A549 (cell line): ENCODE measurements around the gene OSBPL3. TPM values are rescaled to one million over a fixed set of nuclear protein-coding genes. Genes with fewer than 3 reads are reported as not detected.
"Not testable (repeated sequence)": the region's sequence is repeated elsewhere in the genome, so short reads cannot be mapped to it uniquely, and the experiment has no call there.

Source experiments
- ATAC-seq, 2 experiments: fragments of 200-7000 bp in 1 of 2; fragments of >200 bp in 1 of 2; cut with Nextera tagmentation in 1 of 2; cut with Tn5 transposase in 1 of 2; 3 replicates each; pipeline versions ENCODE4 v1.8.0 to v1.9.1; 2018 to 2020; ENCODE audit warnings: mild to moderate bottlenecking in 1 of 2, moderate library complexity in 1 of 2
- CTCF ChIA-PET: fragments of 300-600 bp; sonication (Branson Sonifier 250); formaldehyde crosslinking; extraction: SDS; loops from one replicate; lab custom pipeline; 2021; ENCODE audit warnings: antibody characterized with exemption, inconsistent platforms; lab: Yijun Ruan, JAX
- POLR2A ChIA-PET: fragments of 350-600 bp; formaldehyde crosslinking; extraction: SDS; loops from one replicate; lab custom pipeline; 2021; ENCODE audit warnings: antibody characterized with exemption, inconsistent platforms; lab: Yijun Ruan, JAX
- DNase-seq, 2 experiments: peaks; one replicate each; pipeline versions ENCODE4 v3.0.0 to v3.0.0-alpha.2; 2011 to 2016; ENCODE audit warnings: low read depth in 1 of 2, low spot score in 1 of 2
- FAIRE-seq: peaks from 2 replicates; lab custom pipeline; 2011; peaks lifted over from hg19 to GRCh38; lab: Jason Lieb, UNC
- H3K27ac ChIP-seq, 2 experiments: fragments of >200 bp; sonication (Bioruptor Twin); formaldehyde crosslinking; 3 replicates each; pipeline ENCODE4 v1.5.1; 2016 to 2017
- H3K4me1 ChIP-seq: fragments of >200 bp; sonication (Bioruptor Twin); formaldehyde crosslinking; 3 replicates; pipeline ENCODE4 v1.6.1; 2016
- H3K4me2 ChIP-seq: fragments of >200 bp; sonication (Bioruptor Twin); formaldehyde crosslinking; 3 replicates; pipeline ENCODE4 v1.6.1; 2016
- H3K4me3 ChIP-seq: fragments of >200 bp; sonication (Bioruptor Twin); formaldehyde crosslinking; 3 replicates; pipeline ENCODE4 v1.5.1; 2016
- H3K9me3 ChIP-seq: fragments of >200 bp; sonication (Bioruptor Twin); formaldehyde crosslinking; 3 replicates; pipeline ENCODE4 v1.6.1; 2016
- ATOH8 ChIP-seq: fragments of 250-450 bp; sonication (Bioruptor Pico); IDR thresholded peaks from 2 replicates; pipeline ENCODE4 v1.5.0; 2020; ENCODE audit warnings: low read depth, mild to moderate bottlenecking, moderate library complexity
- BCL3 ChIP-seq: fragments of >200 bp; sonication (Bioruptor Twin); formaldehyde crosslinking; IDR thresholded peaks from 3 replicates; pipeline ENCODE4 v1.6.1; 2016
- BHLHE40 ChIP-seq: IDR thresholded peaks from 2 replicates; pipeline ENCODE4 v1.6.1; 2012; ENCODE audit warnings: low read depth, low read length, inconsistent platforms
- CBX8 ChIP-seq: fragments of 200-600 bp; sonication (generic); IDR thresholded peaks from 2 replicates; pipeline ENCODE4 v1.6.1; 2016
- CHD2 ChIP-seq: fragments of 150-350 bp; IDR thresholded peaks from 2 replicates; pipeline ENCODE4 v1.6.1; 2014; ENCODE audit warnings: low read length; ENCODE audit not compliant: partially characterized antibody
- CHD4 ChIP-seq: fragments of 200-600 bp; sonication (generic); IDR thresholded peaks from 2 replicates; pipeline ENCODE4 v1.6.1; 2016; ENCODE audit warnings: antibody characterized with exemption, mild to moderate bottlenecking, borderline replicate concordance
- EP300 ChIP-seq, 2 experiments: fragments of >200 bp; sonication (Bioruptor Twin); formaldehyde crosslinking; IDR thresholded peaks; 2 replicates in 1 of 2; 3 replicates in 1 of 2; pipeline ENCODE4 v1.6.1; 2016 to 2017
- FOSL2 ChIP-seq, 2 experiments: fragments of 450-650 bp in 1 of 2; fragments of >200 bp in 1 of 2; sonication (Bioruptor Twin) in 1 of 2; formaldehyde crosslinking; IDR thresholded peaks; 2 replicates each; pipeline versions ENCODE4 v1.5.0 to v1.6.1; 2016 to 2020; ENCODE audit warnings: mild to moderate bottlenecking in 1 of 2, moderate library complexity in 1 of 2
- HEYL ChIP-seq: fragments of 250-450 bp; sonication (Bioruptor Pico); IDR thresholded peaks from 2 replicates; pipeline ENCODE4 v1.8.0; 2021; ENCODE audit warnings: mild to moderate bottlenecking, moderate library complexity
- HOXA7 ChIP-seq: fragments of 250-450 bp; sonication (Bioruptor Pico); IDR thresholded peaks from 2 replicates; pipeline ENCODE4 v1.5.0; 2020; ENCODE audit warnings: mild to moderate bottlenecking, moderate library complexity
- JUN ChIP-seq, 2 experiments: fragments of >200 bp; sonication (Bioruptor Twin); formaldehyde crosslinking; IDR thresholded peaks; 2 replicates in 1 of 2; 3 replicates in 1 of 2; pipeline ENCODE4 v1.6.1; 2016 to 2017
- JUNB ChIP-seq: fragments of >200 bp; sonication (Bioruptor Twin); formaldehyde crosslinking; IDR thresholded peaks from 2 replicates; pipeline ENCODE4 v1.6.1; 2016
- KDM1A ChIP-seq: fragments of 200-600 bp; sonication (generic); IDR thresholded peaks from 2 replicates; pipeline ENCODE4 v1.6.1; 2016; ENCODE audit warnings: low read depth, mild to moderate bottlenecking
- MAFK ChIP-seq: fragments of 450-650 bp; IDR thresholded peaks from 2 replicates; pipeline ENCODE4 v1.6.1; 2014; ENCODE audit not compliant: partially characterized antibody
- MAX ChIP-seq: IDR thresholded peaks from 2 replicates; pipeline ENCODE4 v1.6.1; 2012
- NPAS2 ChIP-seq: fragments of 250-450 bp; sonication (Bioruptor Pico); IDR thresholded peaks from 2 replicates; pipeline ENCODE4 v1.8.0; 2022; ENCODE audit warnings: mild to moderate bottlenecking, moderate library complexity, borderline replicate concordance
- NR3C1 ChIP-seq: fragments of >200 bp; sonication (Bioruptor Twin); formaldehyde crosslinking; IDR thresholded peaks from 3 replicates; pipeline ENCODE4 v1.6.1; 2017
- RCOR1 ChIP-seq: fragments of 150-350 bp; IDR thresholded peaks from 2 replicates; pipeline ENCODE4 v1.6.1; 2014; ENCODE audit warnings: antibody characterized with exemption, low read length, low read depth
- SREBF2 ChIP-seq: fragments of 450-650 bp; IDR thresholded peaks from 2 replicates; pipeline ENCODE4 v1.6.1; 2014; ENCODE audit warnings: mild to moderate bottlenecking, moderate library complexity
- TP53 ChIP-seq: fragments of 250-450 bp; sonication (Bioruptor Pico); IDR thresholded peaks from 2 replicates; pipeline ENCODE4 v1.5.0; 2021; ENCODE audit warnings: mild to moderate bottlenecking, moderate library complexity
- WGBS: methylation state at CpG from one replicate; pipeline ENCODE4 v1.1.6; 2017; ENCODE audit errors: missing lambda C conversion rate; 5-methylcytosine and 5-hydroxymethylcytosine counted together
- polyA plus RNA-seq, 4 experiments: library from polyadenylated mRNA; depleted of rRNA in 3 of 4; stranded (reverse); fragments of >200 nt; fragmentation: RNase III in 1 of 4; extraction: RNeasy Plus Mini Kit Qiagen cat#74134 plus additional on column Dnase treatment in 1 of 4; gene quantifications; 2 replicates in 3 of 4; 3 replicates in 1 of 4; pipeline ENCODE4 v1.2.3, GENCODE V29; 2011 to 2017

Gene OSBPL3
- polyA plus RNA-seq, 2 of the 4 experiments (the other 2 are of a cell fraction), result 10.9 to 17.4 TPM

- no peak for FAIRE-seq
- WGBS, result 79% methylated on average over 3 of the region's 3 CpGs
These were observed 71.8 kb downstream of the OSBPL3 start for GRCh38 chr7:24908166-24908565.

GRCh38 chr7:24907311-24907886 is 72.6 kb downstream of the OSBPL3 start:
- FAIRE-seq (no peak), ATAC-seq (peak; percentile 85 to 88), DNase-seq (peak; percentile 41 to 53)
- H3K4me3 ChIP-seq, result no peak overlapping the region
- CTCF ChIA-PET, result interaction anchor here (0.9 to 1.0 kb wide), 2 partner anchors 11 to 122 kb away, joined by 3 read pairs; no protein-coding TSS in a partner anchor
- WGBS, result 32% methylated on average over 7 of the region's 7 CpGs
- POLR2A ChIA-PET, result no interaction called here
- no peaks in the 10 kb centered on the region for H3K9me3 ChIP-seq
- H3K4me2 ChIP-seq, result peak overlapping the region; percentile 67
- H3K27ac ChIP-seq, result peak overlapping the region; percentile 26 to 67
- TF ChIP-seq JUNB (peak; percentile 43), CHD4 (no peak), HOXA7 (CRISPR knock-in tag) (no peak), FOSL2 (IDR thresholded peaks at IDR 0.05) (peak; percentile 64), FOSL2 (CRISPR knock-in tag; IDR thresholded peaks at IDR 0.05) (peak; percentile 84), MAX (no peak)
- H3K4me1 ChIP-seq, result peaks cover 29% of the 10 kb centered on the region

More at GRCh38 chr7:24908166-24908565, 71.8 kb downstream of the OSBPL3 start:
- Histone ChIP-seq H3K27ac (peak overlapping the region; percentile 26 to 67; a peak in 5 of 6 replicates), H3K4me2 (peak overlapping the region; percentile 67), H3K4me1 (peaks cover 29% of the 10 kb centered on the region), H3K4me3 (no peak overlapping the region), H3K9me3 (no peaks in the 10 kb centered on the region)
- ATAC-seq, result peak; percentile 6 to 13; a peak in 1 of 6 replicates
- POLR2A ChIA-PET, result interaction anchor here (0.6 kb wide), 1 partner anchor 71 kb away, joined by 3 read pairs; no protein-coding TSS in a partner anchor
- CTCF ChIA-PET, result interaction anchor here (0.9 kb wide), 1 partner anchor 121 kb away, joined by 3 read pairs; no protein-coding TSS in a partner anchor
- TF ChIP-seq EP300 (IDR thresholded peaks at IDR 0.05) (no peak), KDM1A (no peak), ATOH8 (CRISPR knock-in tag) (no peak), NPAS2 (CRISPR knock-in tag) (no peak), CBX8 (no peak), SREBF2 (no peak), MAFK (no peak), BCL3 (no peak), NR3C1 (no peak), JUN (IDR thresholded peaks at IDR 0.05) (no peak), HEYL (CRISPR knock-in tag) (no peak), BHLHE40 (no peak), TP53 (CRISPR knock-in tag) (no peak), JUNB (no peak)
- no peak for DNase-seq

DNA sequence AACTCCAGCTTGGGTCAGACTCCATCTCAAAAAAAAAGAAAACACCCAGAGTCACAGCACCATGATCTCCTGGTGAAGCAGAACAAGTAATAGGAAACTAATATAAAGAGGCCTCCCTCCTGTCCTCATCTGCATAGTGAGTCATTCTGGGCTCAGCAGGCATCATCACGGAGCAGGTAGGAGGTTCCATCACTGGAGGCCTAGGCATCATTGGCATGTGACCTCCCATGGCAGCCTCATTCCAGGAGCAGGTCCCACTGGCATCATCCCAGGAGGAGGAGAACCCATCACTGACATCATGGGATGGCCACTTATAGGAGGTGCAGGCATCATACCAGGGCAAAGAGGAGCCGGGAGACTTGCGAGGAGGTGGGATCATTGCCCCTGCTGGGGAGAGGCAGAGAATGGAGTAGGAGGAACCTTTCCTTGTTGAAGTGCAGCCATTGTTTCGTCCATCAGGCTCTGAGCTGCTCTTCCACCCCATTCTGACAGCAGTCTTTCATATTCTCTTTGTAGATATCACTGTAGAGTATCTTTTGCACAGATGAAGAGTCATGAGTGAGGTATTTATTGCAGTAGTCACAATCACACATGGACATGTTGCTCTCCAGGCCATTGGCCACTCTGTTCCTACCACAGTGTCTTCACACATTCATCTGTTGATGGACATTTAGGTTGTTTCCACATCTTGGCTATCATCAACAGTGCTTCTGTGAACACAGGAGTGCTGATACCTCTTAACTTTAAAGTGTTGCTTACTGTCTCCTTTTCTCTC is 73.8 kb downstream of the OSBPL3 start:
- DNase-seq (no peak), FAIRE-seq (no peak), ATAC-seq (no peak)
- Histone ChIP-seq H3K9me3 (no peaks in the 10 kb centered on the region), H3K4me1 (peaks cover 29% of the 10 kb centered on the region), H3K27ac (peak overlapping the region in 1 of 2 experiments; percentile 67; a peak in 2 of 6 replicates), H3K4me3 (no peak overlapping the region), H3K4me2 (no peak overlapping the region)
- TF ChIP-seq HEYL (CRISPR knock-in tag), result no peak
- TF ChIP-seq KDM1A, result no peak
- no peak for TF ChIP-seq CHD2
- no peak for TF ChIP-seq RCOR1
- POLR2A ChIA-PET, result no interaction called here
- CTCF ChIA-PET, result interaction anchor here (1.1 to 1.3 kb wide), 3 partner anchors 9 to 188 kb away, joined by 3 to 6 read pairs (median 4); no protein-coding TSS in a partner anchor
- WGBS, result 90% methylated on average over 4 of the region's 4 CpGs

DNA sequence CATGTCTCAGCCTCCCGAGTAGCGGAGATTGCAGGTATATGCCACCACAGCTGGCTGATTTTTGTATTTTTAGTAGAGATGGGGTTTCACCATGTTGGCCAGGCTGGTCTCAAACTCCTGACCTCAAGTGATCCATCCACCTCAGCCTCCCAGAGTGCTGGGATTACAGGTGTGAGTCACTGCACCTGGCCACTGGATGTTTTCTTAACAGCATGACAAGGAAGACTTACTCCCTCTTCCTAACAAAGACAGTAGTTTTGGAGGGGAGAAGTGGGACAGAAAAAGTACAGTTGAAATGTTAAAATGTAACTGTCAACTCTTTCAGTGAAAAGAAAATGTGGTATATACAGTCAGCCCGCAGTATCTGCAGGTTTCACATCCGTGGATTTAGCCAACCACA is 76.0 kb downstream of the OSBPL3 start:
- CTCF ChIA-PET, result interaction anchor here (0.7 kb wide), 1 partner anchor 77 kb away, joined by 3 read pairs; no protein-coding TSS in a partner anchor
- FAIRE-seq, POLR2A ChIA-PET, H3K9me3 ChIP-seq, DNase-seq, H3K4me2 ChIP-seq, ATAC-seq, H3K27ac ChIP-seq, H3K4me3 ChIP-seq: not testable (repeated sequence)
- H3K4me1 ChIP-seq, result peaks cover 29% of the 10 kb centered on the region
- 94% methylated on average over 4 of the region's 4 CpGs for WGBS
